Kasumi-1 (cell line): Measurements from ENCODE around the gene TBCA.
A peak's percentile ranks its signal among the peaks of the same experiment; 100 is the strongest.

ENCODE experiments used
- DNase-seq, 2 experiments: peaks; one replicate each; lab custom pipeline; 2025; lab: John Stamatoyannopoulos, UW

The TBCA gene

GRCh38 chr5:77775790-77776553 is at the start of gene TBCA:
Gene TBCA (minus strand): TSS chr5:77776339. CDS start chr5:77776257, 82 bp downstream.
- DNase-seq = peak; percentile 92 to 96

GRCh38 chr5:77824981-77825380 is 48.8 kb upstream of the TBCA start:
- DNase-seq = no peak

GRCh38 chr5:77816686-77817085 is 40.5 kb upstream of the TBCA start:
- DNase-seq = no peak

GRCh38 chr5:77812926-77813589 is 36.9 kb upstream of the TBCA start:
- DNase-seq = no peak

GRCh38 chr5:77806213-77806843 is 30.2 kb upstream of the TBCA start:
- DNase-seq = no peak

- DNase-seq = peak; percentile 68 to 69
These were observed 22.3 kb upstream of the TBCA start for GRCh38 chr5:77798456-77798855.

GRCh38 chr5:77797136-77797535 is 21.0 kb upstream of the TBCA start:
- no peak for DNase-seq

GRCh38 chr5:77795846-77796245 is 19.7 kb upstream of the TBCA start:
- DNase-seq = no peak

- DNase-seq = no peak
These were observed 19.1 kb upstream of the TBCA start for GRCh38 chr5:77795268-77795667.

- no peak for DNase-seq
These were observed 15.8 kb upstream of the TBCA start for GRCh38 chr5:77791926-77792325.

- DNase-seq = no peak
These were observed 15.2 kb upstream of the TBCA start for GRCh38 chr5:77791356-77791755.

GRCh38 chr5:77785229-77785628 is 9.1 kb upstream of the TBCA start:
- DNase-seq = no peak

GRCh38 chr5:77784735-77785134 is 8.6 kb upstream of the TBCA start:
- DNase-seq = no peak

GRCh38 chr5:77781076-77781475 is 4.9 kb upstream of the TBCA start:
- no peak for DNase-seq

GRCh38 chr5:77778881-77779438 is 2.8 kb upstream of the TBCA start:
- DNase-seq = no peak

GRCh38 chr5:77778398-77778797 is 2.3 kb upstream of the TBCA start:
- no peak for DNase-seq

GRCh38 chr5:77777911-77778310 is 1.8 kb upstream of the TBCA start:
- no peak for DNase-seq

GRCh38 chr5:77777281-77777892 is 1.2 kb upstream of the TBCA start:
- no peak for DNase-seq

- no peak for DNase-seq
These were observed 541 bp upstream of the TBCA start for GRCh38 chr5:77776554-77777206.

- DNase-seq = peak; percentile 17 to 35
These were observed 954 bp downstream of the TBCA start for GRCh38 chr5:77774981-77775789.

- DNase-seq = no peak
These were observed 2.3 kb downstream of the TBCA start for GRCh38 chr5:77773734-77774280.
